Measurements from ENCODE around the gene RMND5A.

The RMND5A gene

GRCh38 chr2:86815611-86816010 lies 95.5 kb downstream of the RMND5A start:
- Histone ChIP-seq H3K4me1 (no peaks in the 10 kb centered on the region), H3K36me3 (no peaks in the 10 kb centered on the region), H3K4me3 (ENCODE audit: low read depth, low read length) (no peak overlapping the region), H3K9me3 (no peaks in the 10 kb centered on the region), H3K27me3 (no peaks in the 10 kb centered on the region)
- TF ChIP-seq CTCF (IDR thresholded peaks at IDR 0.05; ENCODE audit: low read depth, low read length): no peak
- no peak for DNase-seq

- Histone ChIP-seq H3K4me1 (no peaks in the 10 kb centered on the region), H3K4me3 (ENCODE audit: low read depth, low read length) (no peak overlapping the region), H3K27me3 (no peaks in the 10 kb centered on the region), H3K36me3 (no peaks in the 10 kb centered on the region), H3K9me3 (no peaks in the 10 kb centered on the region)
- no peak for TF ChIP-seq CTCF (IDR thresholded peaks at IDR 0.05; ENCODE audit: low read depth, low read length)
- no peak for DNase-seq
Measured at GRCh38 chr2:86818114-86818801, 98.2 kb downstream of the RMND5A start.

GRCh38 chr2:86818957-86819356 lies 98.9 kb downstream of the RMND5A start:
- no peak for DNase-seq
- H3K36me3 ChIP-seq: no peaks in the 10 kb centered on the region
- H3K9me3 ChIP-seq: no peaks in the 10 kb centered on the region
- no peaks in the 10 kb centered on the region for H3K4me1 ChIP-seq
- H3K4me3 ChIP-seq (ENCODE audit: low read depth, low read length): no peak overlapping the region
- TF ChIP-seq CTCF (IDR thresholded peaks at IDR 0.05; ENCODE audit: low read depth, low read length): no peak
- H3K27me3 ChIP-seq: no peaks in the 10 kb centered on the region

GRCh38 chr2:86821306-86821705 lies 101.2 kb downstream of the RMND5A start:
- Histone ChIP-seq H3K4me1 (no peaks in the 10 kb centered on the region), H3K27me3 (no peaks in the 10 kb centered on the region; the same call in 1 of the 2 replicates), H3K9me3 (no peaks in the 10 kb centered on the region), H3K36me3 (no peaks in the 10 kb centered on the region), H3K4me3 (ENCODE audit: low read depth, low read length) (no peak overlapping the region)
- no peak for TF ChIP-seq CTCF (IDR thresholded peaks at IDR 0.05; ENCODE audit: low read depth, low read length)
- DNase-seq: no peak

GRCh38 chr2:86821842-86822241 lies 101.8 kb downstream of the RMND5A start:
- DNase-seq: no peak
- Histone ChIP-seq H3K4me3 (ENCODE audit: low read depth, low read length) (no peak overlapping the region), H3K4me1 (no peaks in the 10 kb centered on the region), H3K36me3 (no peaks in the 10 kb centered on the region), H3K9me3 (no peaks in the 10 kb centered on the region), H3K27me3 (no peaks in the 10 kb centered on the region; the same call in 1 of the 2 replicates)
- TF ChIP-seq CTCF (IDR thresholded peaks at IDR 0.05; ENCODE audit: low read depth, low read length): no peak

- Histone ChIP-seq H3K4me1 (no peaks in the 10 kb centered on the region), H3K9me3 (no peaks in the 10 kb centered on the region), H3K4me3 (ENCODE audit: low read depth, low read length) (no peak overlapping the region), H3K36me3 (no peaks in the 10 kb centered on the region), H3K27me3 (no peaks in the 10 kb centered on the region; the same call in 1 of the 2 replicates)
- TF ChIP-seq CTCF (IDR thresholded peaks at IDR 0.05; ENCODE audit: low read depth, low read length): no peak
- DNase-seq: no peak
Measured at GRCh38 chr2:86822668-86823345, 102.7 kb downstream of the RMND5A start.

All from BE2C (cell line).